ENCODE results near the gene DAG1.

DAG1 gene

GRCh38 chr3:49556500-49557275 is 86.6 kb downstream of the DAG1 start:
- no peak for DNase-seq

- DNase-seq, result no peak
Observed at GRCh38 chr3:49563040-49563578, 93.0 kb downstream of the DAG1 start.

GRCh38 chr3:49563766-49564165 is 93.7 kb downstream of the DAG1 start:
- DNase-seq, result no peak

GRCh38 chr3:49566312-49566711 is 96.2 kb downstream of the DAG1 start:
- DNase-seq, result no peak

- no peak for DNase-seq
Observed at GRCh38 chr3:49567406-49567805, 97.3 kb downstream of the DAG1 start.

GRCh38 chr3:49568965-49569364 is 98.9 kb downstream of the DAG1 start:
- DNase-seq, result no peak

- no peak for DNase-seq
Observed at GRCh38 chr3:49570028-49570654, 100.1 kb downstream of the DAG1 start.

- DNase-seq, result no peak
Observed at GRCh38 chr3:49582177-49582576, 112.1 kb downstream of the DAG1 start.

Data from activated T-cell treated with anti-CD3 and anti-CD28 coated beads for 4 hours (primary cell).